GM21360 (cell line): Measurements from ENCODE around the gene INMT.

Experiments used
- ATAC-seq: cut with Tn5 transposase; IDR thresholded peaks from one replicate; pipeline ENCODE4 v1.9.1; 2021; ENCODE audit warnings: mild to moderate bottlenecking, moderate library complexity; ENCODE audit not compliant: unreplicated experiment

The INMT gene

DNA sequence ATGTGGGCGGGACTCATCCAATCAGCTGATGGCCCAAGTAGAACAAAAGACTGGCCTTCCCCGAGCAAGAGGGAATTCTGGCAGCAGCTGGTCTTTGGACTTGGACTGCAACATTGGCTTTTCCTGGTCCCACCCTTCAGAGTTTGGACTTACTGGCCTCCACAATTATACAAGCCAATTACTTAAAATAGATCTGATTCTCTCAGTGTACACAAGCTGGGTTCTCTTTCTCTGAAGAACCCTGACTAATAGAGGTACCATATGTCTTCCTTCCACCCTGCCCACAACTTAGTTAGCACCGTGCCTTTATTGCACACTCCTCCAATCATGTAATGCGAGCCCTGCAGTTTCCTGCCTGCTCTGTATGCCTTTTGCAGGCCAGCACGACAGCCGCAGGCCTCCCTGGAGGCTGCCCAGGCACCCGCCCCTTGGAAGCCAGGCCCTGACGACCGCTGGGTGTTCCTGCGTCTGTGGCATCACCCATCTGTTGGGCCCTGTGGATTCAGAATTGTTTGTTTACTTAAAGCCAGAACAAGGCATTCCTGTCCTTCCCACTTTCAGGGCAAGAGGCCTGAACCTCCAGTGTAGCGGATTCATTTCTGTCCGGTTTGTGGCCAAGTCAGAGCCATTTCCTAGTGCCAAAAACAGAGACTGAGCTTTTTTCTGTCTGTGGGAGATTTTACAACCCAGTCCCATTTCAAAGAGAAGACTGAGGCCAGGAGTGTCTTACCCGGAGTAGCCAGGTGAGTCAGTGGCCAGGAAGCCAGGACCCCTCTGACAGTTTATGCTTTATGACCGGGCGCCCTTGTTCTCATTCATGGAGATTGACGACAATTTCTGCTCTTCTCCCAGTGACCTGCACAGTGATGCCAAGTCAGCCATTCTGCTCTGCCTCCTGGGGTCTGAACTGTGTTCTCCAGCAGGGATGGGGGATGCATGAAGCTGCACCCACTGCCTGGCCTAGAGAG lies 968 bp upstream of the INMT start:
- ATAC-seq: no peak

DNA sequence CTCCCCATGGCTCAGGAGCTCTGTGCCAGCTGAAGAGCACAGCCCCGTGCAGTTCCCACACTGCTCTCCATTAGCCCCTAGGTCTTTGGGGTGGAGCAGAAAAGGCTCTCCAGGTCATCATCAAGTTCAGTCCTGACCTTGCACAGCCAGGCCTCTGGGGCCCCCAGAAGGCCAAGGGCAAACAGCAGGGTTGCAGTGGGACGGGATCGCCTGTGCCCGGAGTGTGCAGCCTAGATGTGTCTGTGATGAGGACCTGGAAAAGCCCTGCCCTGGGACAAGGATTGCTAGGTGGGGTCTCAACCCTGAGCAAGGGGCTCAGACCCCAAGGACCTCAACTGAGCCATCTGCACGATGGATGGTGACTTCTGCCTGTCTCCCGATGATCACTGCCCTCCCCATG lies 549 bp downstream of the INMT start:
- no peak for ATAC-seq

DNA sequence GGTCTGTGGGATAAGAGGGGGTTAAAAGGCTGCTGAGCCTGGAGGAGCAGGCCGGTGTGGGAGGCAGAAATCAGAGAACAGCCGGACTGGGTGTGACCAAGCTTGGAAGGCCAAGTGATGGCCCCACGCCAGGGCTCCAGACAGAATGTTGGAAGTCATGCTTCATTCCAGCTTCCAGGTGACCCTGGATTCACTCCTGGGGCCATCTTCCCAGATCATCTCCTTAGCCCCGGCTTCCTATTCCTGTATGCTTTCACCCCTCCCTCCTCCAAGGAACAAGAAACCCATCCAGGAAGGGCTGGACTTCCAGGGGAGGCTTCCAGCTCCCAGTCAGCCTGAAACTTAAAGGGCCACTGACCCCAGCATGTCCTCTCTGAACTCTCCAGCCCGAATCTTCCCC lies 1.0 kb downstream of the INMT start:
- ATAC-seq: no peak

DNA sequence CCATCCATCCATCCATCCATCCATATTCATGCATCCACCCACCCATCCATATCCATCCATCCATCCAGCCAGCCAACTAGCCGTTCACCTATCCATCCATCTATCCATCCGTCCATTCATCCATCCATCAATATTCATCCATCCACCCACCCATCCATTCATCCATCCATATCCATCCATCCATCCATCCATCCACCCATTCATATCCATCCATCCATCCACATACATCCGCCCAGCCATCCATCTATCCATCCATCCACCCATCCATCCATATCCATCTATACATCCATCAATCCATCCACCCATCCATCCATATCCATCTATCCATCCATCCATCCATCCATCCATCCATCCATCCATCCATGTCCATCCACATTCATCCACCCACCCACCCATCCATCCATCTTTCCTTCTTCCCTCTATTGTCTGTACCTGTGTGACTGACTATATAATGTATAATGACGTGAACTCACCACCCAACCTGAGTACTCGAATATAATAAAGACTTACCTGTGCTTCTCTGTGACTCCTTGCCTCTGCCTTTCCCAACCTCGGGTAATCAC lies 2.5 kb downstream of the INMT start:
- ATAC-seq: no peak

DNA sequence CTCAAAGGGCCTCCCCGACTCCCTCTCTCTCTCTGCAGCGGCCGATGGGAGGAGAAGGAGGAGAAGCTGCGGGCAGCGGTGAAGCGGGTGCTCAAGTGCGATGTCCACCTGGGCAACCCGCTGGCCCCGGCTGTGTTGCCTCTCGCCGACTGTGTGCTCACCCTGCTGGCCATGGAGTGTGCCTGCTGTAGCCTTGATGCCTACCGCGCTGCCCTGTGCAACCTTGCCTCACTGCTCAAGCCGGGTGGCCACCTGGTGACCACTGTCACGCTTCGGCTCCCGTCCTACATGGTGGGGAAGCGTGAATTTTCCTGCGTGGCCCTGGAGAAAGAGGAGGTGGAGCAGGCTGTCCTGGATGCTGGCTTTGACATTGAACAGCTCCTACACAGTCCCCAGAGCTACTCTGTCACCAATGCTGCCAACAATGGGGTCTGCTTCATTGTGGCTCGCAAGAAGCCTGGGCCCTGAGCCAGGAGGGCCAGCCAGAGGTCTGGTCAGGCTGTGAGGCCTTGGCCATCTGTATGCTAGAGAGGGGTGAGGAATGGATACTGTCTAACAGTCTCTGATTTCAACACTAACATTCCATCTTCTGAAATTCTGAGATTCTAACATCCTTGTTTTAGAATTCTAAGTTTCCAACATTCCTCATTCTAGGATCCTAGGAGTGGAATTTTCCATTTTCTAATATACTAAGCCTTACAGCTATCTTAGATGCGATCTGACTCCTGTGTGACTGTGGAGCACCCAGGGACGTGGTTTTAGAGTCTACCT lies 3.6 kb downstream of the INMT start:
- no peak for ATAC-seq

DNA sequence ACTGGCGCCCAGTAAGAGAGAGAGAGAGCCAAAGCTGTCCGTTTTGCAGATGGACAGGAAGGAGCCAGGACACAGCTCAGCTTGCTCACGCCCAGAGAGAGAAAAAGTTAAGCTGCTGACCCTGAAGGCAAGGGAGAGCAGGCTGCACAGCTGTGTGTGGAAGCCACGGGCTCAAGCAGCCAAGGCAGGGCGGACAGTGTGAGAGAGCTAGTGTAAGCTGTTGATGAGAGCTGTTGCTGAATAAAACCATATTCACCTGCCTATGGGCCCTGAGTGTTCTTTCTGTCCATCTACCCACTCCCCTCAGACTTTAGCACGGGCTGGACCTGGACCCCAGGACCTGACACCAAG lies 5.4 kb downstream of the INMT start:
- ATAC-seq: no peak

DNA sequence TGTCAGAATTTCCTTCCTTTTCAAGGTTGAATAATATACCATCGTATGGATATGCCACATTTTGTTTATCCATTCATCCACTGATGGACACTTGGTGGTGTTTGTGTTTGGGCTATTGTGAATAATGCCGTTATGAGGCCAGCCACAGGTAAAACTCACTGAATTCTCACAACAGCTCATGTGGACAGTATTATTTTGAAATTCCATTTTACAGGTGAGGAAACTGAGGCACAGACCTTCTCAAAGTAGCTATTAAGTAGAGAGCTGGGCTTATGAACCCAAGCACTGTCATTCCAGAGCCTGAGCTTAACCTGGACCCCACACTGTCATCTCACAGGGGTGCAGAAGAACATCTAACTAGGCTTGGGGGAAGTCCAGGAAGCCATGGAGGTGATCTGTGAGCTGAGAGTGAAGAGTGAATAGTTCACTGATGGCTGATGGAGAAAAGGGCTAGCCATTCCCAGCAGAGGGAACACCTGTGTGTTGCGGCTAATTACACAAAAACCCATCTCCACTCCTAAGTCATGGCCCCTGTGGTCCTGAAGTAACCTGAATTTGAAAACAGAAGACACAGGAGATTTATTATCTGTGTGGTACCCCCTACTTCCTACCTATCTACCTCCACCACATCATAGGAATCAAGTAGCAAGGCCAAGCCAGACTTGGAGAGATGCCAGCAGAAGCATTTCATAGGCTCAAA lies 8.7 kb downstream of the INMT start:
- ATAC-seq: no peak

DNA sequence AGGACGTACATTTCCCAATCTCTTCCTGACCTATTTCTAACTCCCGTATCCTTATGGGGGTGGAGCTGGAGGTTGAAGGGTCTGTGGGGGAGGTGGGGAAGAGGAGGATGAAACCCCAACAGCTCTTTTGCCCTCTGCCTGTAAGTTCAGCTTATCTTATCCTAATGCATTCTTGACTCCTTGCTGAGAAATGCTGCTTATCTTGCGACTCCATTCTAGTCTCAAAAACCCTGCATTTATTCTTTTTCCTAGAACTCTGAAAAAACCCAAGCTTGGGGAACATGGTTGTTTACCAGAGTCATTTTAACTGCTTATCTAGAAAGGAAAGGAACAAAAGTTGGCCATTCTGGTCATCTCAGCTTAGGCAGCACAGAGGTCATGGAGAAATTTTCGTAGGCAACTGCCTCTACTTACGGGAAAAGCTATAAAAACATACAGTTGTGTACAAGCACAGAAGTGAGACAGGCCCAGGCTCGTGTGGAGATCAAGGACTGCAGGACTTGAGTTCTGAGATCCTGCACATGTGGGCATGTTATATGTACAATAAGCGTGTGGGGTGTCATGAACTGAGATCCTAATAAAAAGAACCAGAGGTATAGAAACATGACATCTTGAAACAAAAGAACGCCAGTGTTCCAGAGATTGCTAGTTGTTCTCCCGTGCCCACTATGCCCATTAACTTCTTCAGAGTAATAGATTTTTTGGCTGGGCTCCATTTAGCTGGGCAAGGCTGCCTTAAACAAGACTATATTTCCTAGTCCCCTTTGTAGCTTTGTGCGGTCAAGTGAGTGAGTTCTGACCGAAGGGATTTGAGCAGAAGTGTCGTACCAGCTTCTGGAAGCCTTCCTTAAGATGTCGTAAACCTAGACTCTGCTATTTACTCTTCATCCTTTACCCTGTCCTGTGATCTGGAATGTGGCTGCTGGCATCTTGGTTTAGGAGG lies 9.6 kb downstream of the INMT start:
- ATAC-seq: no peak

DNA sequence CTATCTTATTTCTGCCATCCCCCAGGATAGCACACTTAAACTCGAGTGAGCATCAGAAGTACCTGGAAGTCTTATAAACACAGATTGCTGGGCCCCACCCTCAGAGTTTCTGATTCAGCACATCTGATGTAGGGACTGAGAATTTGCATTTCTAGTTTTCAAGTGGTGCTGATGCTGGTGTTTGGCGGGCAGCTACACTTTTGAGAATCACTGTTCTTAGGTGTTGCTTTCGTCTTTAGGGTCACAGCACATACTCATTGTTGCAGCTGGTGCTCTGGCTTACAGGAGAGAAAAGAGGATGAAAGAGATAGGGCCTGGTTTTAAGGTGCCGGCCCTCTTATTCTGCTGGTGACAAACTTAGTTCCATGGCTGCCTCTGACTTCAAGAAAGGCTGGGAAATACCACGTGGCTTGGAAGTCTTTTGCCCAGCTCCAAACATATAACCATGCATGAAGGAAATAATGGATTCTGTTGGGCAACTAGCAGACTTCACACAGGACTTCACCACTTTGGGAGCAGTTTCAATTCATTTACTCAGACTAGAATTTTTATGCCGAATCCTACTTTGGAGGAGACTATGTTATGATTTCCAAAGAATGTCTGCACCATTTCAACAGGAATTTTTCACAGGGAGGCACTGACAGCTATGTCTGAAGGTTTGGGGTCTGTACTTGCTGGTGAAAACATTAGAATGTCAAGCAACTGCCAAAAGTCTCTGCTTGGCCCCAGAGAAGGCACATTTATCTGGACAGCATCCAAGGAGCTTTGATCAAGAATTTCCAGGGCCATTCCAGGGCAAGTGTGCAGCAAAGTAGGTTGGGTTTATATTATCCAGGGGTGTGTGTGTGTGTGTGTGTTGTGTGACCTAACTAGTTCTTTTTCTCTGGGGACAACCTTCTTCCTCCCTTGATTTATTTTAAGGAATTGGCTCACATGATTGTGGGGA lies 12.4 kb downstream of the INMT start:
- ATAC-seq: peak; percentile 87

DNA sequence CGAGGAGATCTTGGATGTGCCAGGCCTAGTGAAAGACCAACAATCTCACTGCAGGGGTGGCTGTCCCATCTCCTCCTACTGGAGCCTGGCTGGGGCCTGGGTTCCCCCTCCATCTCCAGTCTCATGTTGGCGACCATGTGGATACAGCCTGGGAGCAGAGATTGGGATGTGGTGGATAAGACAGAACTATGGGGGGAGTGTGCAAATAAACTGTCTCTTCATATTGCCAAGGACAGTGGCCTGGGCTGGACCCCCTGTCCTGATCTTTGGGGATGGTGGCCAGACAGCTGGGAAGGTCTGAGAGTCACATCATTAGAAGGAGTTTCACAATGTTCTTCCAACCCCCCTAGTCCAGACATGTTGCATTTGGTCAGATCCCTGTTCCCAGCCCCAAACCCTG lies 13.5 kb downstream of the INMT start:
- ATAC-seq: no peak

DNA sequence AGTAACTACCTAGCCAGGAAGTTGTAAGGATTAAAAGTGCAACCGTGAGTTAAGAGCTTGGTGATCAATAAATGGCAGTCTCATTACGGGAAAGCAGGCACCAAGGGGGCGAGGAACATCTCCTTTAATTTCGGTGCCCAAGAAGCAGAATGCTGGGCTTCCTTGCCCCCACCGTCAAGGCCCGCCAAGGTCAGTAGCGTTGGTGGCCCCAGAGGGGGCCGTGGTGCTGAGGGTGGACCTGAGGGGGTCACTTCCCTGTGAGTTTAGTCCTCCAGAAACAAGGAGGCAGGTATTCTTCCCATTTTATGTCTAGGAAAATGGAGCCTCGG lies 18.9 kb downstream of the INMT start:
- no peak for ATAC-seq

DNA sequence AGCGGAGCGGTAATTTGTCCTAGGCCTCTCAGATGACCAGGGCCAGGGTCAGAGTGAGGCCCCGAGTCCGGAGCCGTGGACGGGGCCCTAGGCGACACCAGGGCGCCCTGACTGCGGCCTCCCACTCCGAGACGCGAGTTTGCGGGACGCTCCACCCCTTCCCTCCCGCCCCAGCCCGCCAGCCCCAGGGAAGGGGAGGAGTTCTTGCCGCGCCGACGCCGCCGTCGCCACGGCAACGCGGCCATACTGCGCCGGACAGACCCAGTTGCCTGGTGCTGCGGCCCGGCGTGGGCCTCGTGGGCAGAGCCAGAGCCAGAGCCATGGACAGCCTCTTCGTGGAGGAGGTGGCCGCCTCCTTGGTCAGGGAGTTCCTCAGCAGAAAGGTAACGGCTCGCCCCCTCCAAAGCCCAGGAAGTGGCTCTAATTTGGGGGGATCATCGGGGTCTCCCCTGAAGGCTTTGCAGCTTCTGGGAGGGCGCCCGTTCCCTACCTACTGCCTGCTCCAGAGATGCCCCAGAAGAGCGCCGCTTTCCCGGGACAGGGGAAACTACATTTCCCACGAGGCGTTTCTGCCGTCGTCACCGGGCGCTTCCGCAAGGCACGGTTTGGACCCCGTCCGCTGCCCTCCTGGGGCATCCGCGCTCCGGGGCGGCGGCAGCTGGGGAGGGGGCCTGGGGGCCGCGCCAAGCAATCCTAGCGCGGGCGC lies 19.4 kb downstream of the INMT start, which contains the start of gene MINDY4:
Gene MINDY4, plus strand, starts transcription at position 244 of the 706 bp plus-strand sequence. Its CDS starts 77 bp downstream, at position 321.
- peak; percentile 83 for ATAC-seq

DNA sequence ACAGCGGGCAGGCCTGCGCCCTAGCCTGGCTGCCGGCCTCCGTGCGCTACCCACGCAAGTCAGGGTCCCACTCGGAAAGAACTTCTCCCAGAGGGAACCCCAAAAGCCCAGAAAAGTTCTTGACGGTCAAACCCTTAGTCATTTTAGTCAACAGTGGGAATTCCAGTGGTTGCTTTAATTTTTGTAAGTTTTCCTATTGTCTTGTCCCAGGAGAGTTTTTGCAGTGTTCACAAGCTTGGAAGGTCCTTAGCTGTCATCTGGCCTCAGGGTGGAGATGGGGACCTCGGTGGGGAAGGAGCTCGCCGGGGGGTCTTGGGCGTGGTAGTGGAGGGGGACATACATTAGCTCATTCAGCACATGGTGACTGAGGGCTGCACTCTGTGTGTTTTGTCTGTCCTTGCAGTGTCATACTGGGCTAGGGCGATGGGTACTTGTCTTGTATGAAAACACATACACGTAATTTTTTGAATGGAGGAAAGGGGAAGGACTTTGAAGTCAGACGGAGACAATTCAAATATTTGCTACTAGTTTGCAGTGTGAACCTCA lies 20.0 kb downstream of the INMT start:
- no peak for ATAC-seq

DNA sequence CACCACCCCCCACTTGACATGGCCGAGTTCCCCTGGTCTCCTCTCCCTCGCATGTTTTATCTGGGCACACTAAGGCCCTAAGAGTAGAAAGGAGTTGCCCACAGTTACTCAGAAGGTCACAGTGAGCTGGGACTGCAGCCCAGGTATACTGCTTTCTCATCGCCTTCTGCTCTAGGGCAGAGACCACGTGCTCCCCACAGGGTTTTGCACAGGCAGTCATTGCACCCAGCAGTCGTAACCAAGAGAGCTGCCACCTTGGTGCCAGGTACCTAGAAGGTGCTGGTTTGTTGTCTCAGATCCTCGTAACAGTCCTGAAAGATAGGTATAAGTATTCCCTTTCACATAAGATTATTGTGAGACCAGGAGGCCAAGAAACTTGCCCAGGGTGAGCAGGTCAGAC lies 21.0 kb downstream of the INMT start:
- no peak for ATAC-seq

DNA sequence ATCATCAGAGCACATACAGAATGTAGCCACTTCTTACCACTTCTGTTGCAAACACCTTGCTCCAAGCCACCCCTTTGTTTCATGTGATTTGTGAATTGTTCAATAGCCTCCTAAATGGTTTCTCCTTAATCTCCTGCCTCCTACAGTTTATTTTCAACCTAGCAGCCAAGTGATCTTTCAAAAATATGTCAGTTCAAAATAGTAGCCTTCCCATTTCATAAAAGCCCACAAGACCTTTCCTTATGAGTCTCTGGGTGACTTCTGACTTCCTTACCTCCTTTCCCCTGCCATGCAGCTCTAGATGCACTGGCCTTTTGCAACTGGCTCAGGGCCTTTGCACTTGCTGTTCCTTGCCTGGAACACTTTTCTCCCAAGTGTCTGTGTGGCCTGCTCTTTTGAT lies 24.1 kb downstream of the INMT start:
- ATAC-seq: no peak

DNA sequence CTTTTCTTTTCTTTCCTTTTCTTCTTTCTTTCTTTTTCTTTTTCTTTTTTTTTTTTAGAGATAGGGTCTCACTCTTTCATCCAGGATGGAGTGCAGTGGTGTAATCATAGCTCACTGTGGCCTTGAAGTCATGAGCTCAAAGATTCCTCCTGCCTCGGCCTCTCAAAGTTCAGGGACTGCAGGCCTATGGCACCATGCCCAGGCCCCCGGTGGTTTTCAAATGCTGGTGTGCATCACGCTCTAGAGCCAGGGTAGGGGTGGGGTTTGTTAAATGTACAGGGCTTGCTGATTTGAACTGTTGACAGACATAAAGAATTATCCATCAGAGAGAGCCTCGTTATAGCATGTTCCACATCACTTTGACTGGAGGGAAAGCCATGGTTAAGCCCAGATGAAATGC lies 25.0 kb downstream of the INMT start:
- no peak for ATAC-seq

DNA sequence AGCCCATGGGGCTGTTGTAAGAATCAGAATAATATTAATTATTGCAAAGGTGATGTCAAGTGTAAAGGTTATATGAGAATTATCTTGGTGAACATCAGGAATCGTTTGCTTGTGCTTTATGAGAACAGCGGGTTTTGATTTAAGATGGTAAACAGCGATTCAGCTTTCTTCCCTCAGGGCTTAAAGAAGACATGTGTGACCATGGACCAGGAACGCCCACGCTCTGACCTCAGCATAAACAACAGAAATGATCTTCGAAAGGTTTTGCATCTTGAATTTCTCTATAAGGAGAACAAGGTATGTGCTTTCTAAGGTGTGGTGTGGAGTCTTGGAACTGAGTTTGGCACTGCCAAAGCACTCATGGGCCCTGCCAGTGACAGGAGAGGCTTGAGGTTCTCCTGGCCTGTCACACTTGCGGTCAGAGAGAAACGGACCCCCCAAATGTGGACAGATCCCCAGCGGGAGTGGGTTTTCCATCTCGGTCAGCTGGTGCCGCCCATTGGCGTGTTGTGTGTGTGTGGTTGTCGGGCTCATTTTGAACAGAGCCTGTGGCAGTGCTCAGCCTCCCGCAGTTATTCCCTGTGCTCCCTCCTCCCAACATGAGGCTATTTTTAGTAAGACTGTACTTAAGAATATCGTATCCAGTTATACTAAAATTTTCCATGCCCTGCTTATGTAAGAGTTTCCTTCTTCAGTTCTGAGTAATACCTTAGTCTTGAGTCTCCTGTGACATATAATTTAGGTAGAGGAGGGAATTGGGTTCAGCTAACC lies 26.5 kb downstream of the INMT start:
- no peak for ATAC-seq
